Natural killer cell (primary cell): ENCODE measurements around the gene RPE65. TPM values are rescaled to one million over a fixed set of nuclear protein-coding genes. Genes with fewer than 3 reads are reported as not detected.
"Not testable (repeated sequence)": the region's sequence is repeated elsewhere in the genome, so short reads cannot be mapped to it uniquely, and the experiment has no call there.

Source experiments
- ATAC-seq, 3 donors: fragments of 150-1000 bp in 2 of 3; fragments of 200-7000 bp in 1 of 3; cut with Tn5 transposase; 1 replicate in 1 of 3; 2 replicates in 2 of 3; pipeline ENCODE4 v1.10.0; 2021; ENCODE audit warnings: mild to moderate bottlenecking in 2 of 3, moderate library complexity in 2 of 3
- DNase-seq, 2 donors: peaks; one replicate each; pipeline versions ENCODE4 v3.0.0 to v3.0.0-alpha.2; 2013 to 2021; ENCODE audit warnings: mixed read lengths in 1 of 2
- H3K27ac ChIP-seq: one replicate; pipeline ENCODE4 v1.5.1; 2013; ENCODE audit warnings: mild to moderate bottlenecking, low read length
- H3K27me3 ChIP-seq: one replicate; pipeline ENCODE4 v1.6.1; 2013; ENCODE audit warnings: low read length; ENCODE audit not compliant: control insufficient read depth, insufficient read depth
- H3K36me3 ChIP-seq: one replicate; pipeline ENCODE4 v1.6.1; 2013; ENCODE audit warnings: low read length; ENCODE audit not compliant: control insufficient read depth, insufficient read depth
- H3K4me1 ChIP-seq: one replicate; pipeline ENCODE4 v1.6.1; 2013; ENCODE audit warnings: low read length; ENCODE audit not compliant: control insufficient read depth, insufficient read depth
- H3K4me3 ChIP-seq: one replicate; pipeline ENCODE4 v1.5.1; 2013; ENCODE audit warnings: low read length
- H3K9me3 ChIP-seq: one replicate; pipeline ENCODE4 v1.6.1; 2013; ENCODE audit warnings: low read length; ENCODE audit not compliant: control insufficient read depth, insufficient read depth
- H3K27ac Mint-ChIP-seq, 2 donors: one replicate each; pipeline ENCODE4 v1.8.0; 2022; ENCODE audit warnings: mild to moderate bottlenecking in 2 of 2, mixed read lengths in 2 of 2, moderate library complexity in 1 of 2
- H3K27me3 Mint-ChIP-seq, 2 donors: one replicate each; pipeline ENCODE4 v1.8.0; 2022; ENCODE audit warnings: low read depth in 2 of 2, mixed read lengths in 2 of 2
- H3K36me3 Mint-ChIP-seq: one replicate; pipeline ENCODE4 v1.8.0; 2022; ENCODE audit warnings: mixed read lengths
- H3K4me1 Mint-ChIP-seq, 2 donors: one replicate each; pipeline ENCODE4 v1.8.0; 2022; ENCODE audit warnings: mixed read lengths in 2 of 2
- H3K4me3 Mint-ChIP-seq: one replicate; pipeline ENCODE4 v1.8.0; 2022; ENCODE audit warnings: mild to moderate bottlenecking, moderate library complexity, mixed read lengths
- H3K9me3 Mint-ChIP-seq, 2 donors: one replicate each; pipeline ENCODE4 v1.8.0; 2022; ENCODE audit warnings: mixed read lengths in 2 of 2
- CTCF ChIP-seq: fragments of 200-600 bp; IDR thresholded peaks from one replicate; pipeline ENCODE4 v1.8.0; 2022; ENCODE audit warnings: antibody characterized with exemption
- WGBS: methylation state at CpG from one replicate; pipeline ENCODE4 v1.1.7; 2013; ENCODE audit warnings: missing lambda C conversion rate; ENCODE audit not compliant: insufficient coverage; 5-methylcytosine and 5-hydroxymethylcytosine counted together
- intact Hi-C: fragments of 100-400 bp; cut with micrococcal nuclease; formaldehyde crosslinking; loops from one replicate; pipeline ENCODE4 v1.14.2; 2022
- total RNA-seq, 4 donors: library from RNA; stranded (reverse); fragments of 120-200 nt in 1 of 4; gene quantifications; one replicate each; pipeline versions ENCODE4 v1.2.3 to v1.2.4, GENCODE V29; 2013 to 2022

Gene RPE65
- total RNA-seq, 3 donors from 2014 or later (not counting 1 experiment from before 2014, with no cell fraction given) = not detected

- no peak overlapping the region for H3K4me3 ChIP-seq
- TF ChIP-seq CTCF = no peak
- H3K36me3 ChIP-seq = no peaks in the 10 kb centered on the region
- Mint-ChIP-seq H3K9me3 (peaks cover 0 to 2% of the 10 kb centered on the region in 2 donors), H3K4me1 (no peaks in the 10 kb centered on the region), H3K27me3 (peaks cover 0 to 3% of the 10 kb centered on the region in 2 donors), H3K27ac (no peak overlapping the region), H3K36me3 (no peaks in the 10 kb centered on the region), H3K4me3 (no peak overlapping the region)
- no peaks in the 10 kb centered on the region for H3K4me1 ChIP-seq
- H3K9me3 ChIP-seq = no peaks in the 10 kb centered on the region
- intact Hi-C loops = no loop called here
- WGBS = 86% methylated on average over 2 of the region's 2 CpGs
- no peaks in the 10 kb centered on the region for H3K27me3 ChIP-seq
- ATAC-seq (no peak), DNase-seq (no peak)
- H3K27ac ChIP-seq = no peak overlapping the region
Measured at GRCh38 chr1:68409426-68409825, 40.3 kb downstream of the RPE65 start.

GRCh38 chr1:68401506-68401905 lies 48.2 kb downstream of the RPE65 start:
- no peaks in the 10 kb centered on the region for H3K4me1 Mint-ChIP-seq
- Histone ChIP-seq H3K4me3 (no peak overlapping the region), H3K27me3 (no peaks in the 10 kb centered on the region), H3K9me3 (no peaks in the 10 kb centered on the region), H3K4me1 (no peaks in the 10 kb centered on the region), H3K27ac (no peak overlapping the region), H3K36me3 (no peaks in the 10 kb centered on the region)
- no peaks in the 10 kb centered on the region for H3K36me3 Mint-ChIP-seq
- intact Hi-C loops = no loop called here
- no peak for TF ChIP-seq CTCF
- peaks cover 3 to 8% of the 10 kb centered on the region in 2 donors for H3K27me3 Mint-ChIP-seq
- ATAC-seq (no peak), DNase-seq (no peak)
- H3K4me3 Mint-ChIP-seq = no peak overlapping the region
- 73% methylated on average over 4 of the region's 4 CpGs for whole genome bisulfite sequencing
- peaks cover 0 to 2% of the 10 kb centered on the region in 2 donors for H3K9me3 Mint-ChIP-seq
- no peak overlapping the region for H3K27ac Mint-ChIP-seq

DNA sequence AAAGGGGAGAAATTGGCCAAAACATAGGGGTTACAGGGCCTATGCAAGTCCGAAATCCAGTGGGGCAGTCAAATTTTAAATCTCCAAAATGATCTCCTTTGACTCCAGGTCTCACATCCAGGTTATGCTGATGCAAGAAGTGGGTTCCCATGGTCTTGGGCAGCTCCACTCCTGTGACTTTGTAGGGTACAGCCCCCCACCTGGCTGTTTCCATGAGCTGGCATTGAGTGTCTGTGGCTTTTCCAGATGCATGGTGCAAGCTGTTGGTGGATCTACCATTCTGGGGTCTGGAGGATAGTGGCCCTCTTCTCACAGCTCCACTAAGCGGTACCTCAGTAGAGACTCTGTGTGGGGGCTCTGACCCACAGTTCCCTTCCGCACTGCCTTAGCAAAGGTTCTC lies 54.2 kb downstream of the RPE65 start:
- H3K4me1 ChIP-seq, H3K4me3 ChIP-seq, DNase-seq, ATAC-seq, H3K4me1 Mint-ChIP-seq, H3K9me3 ChIP-seq, H3K27ac ChIP-seq, H3K27me3 Mint-ChIP-seq, H3K27me3 ChIP-seq, H3K27ac Mint-ChIP-seq, H3K4me3 Mint-ChIP-seq, H3K36me3 ChIP-seq, intact Hi-C loops, H3K36me3 Mint-ChIP-seq, H3K9me3 Mint-ChIP-seq: not testable (repeated sequence)
- 92% methylated on average over 3 of the region's 3 CpGs for WGBS

DNA sequence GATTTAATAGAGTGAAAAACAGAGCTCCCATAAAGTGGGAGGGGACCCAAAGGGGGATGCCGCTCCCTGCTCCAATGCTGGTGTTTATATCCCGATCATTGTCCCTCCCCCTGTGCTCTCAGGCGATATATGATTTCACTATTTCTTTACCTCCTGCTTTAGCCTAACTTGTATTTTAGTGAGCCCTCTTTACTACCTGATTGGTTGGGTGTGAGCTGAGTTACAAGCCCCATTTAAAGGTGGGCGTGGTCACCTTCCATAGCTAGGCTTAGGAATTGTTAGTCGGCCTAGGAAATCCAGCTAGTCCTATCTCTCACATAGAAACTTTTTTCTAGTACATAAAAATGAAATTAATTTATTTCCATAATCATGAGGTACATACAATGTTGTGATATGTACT lies 57.3 kb downstream of the RPE65 start:
- H3K27ac ChIP-seq, H3K27me3 Mint-ChIP-seq, H3K27ac Mint-ChIP-seq, H3K4me1 Mint-ChIP-seq, H3K4me3 ChIP-seq, DNase-seq, H3K4me3 Mint-ChIP-seq, H3K27me3 ChIP-seq, H3K36me3 ChIP-seq, H3K4me1 ChIP-seq, intact Hi-C loops, H3K9me3 Mint-ChIP-seq, H3K36me3 Mint-ChIP-seq, ATAC-seq, H3K9me3 ChIP-seq: not testable (repeated sequence)
- 89% methylated on average over 3 of the region's 5 CpGs for WGBS

GRCh38 chr1:68385798-68386524 lies 63.8 kb downstream of the RPE65 start:
- ATAC-seq, H3K27ac Mint-ChIP-seq, H3K4me3 Mint-ChIP-seq, H3K27me3 Mint-ChIP-seq, DNase-seq, H3K36me3 Mint-ChIP-seq, H3K27me3 ChIP-seq, H3K36me3 ChIP-seq, H3K4me1 ChIP-seq, H3K4me1 Mint-ChIP-seq, H3K27ac ChIP-seq, intact Hi-C loops, H3K9me3 Mint-ChIP-seq, H3K9me3 ChIP-seq, H3K4me3 ChIP-seq: not testable (repeated sequence)
- WGBS = 83% methylated on average over 8 of the region's 10 CpGs
